Stimulated activated CD4-positive, alpha-beta T cell treated with anti-CD3 and anti-CD28 coated beads, Interleukin-1b, Interleukin-23, amount 100 ng/mL, for 1 hour (primary cell): ENCODE data around the gene SPINT2.
"Not testable (repeated sequence)": the region's sequence is repeated elsewhere in the genome, so short reads cannot be mapped to it uniquely, and the experiment has no call there.

ENCODE experiments used
- DNase-seq, 2 donors: peaks; one replicate each; pipeline ENCODE4 v3.0.0-alpha.2; 2020; ENCODE audit warnings: low read depth in 2 of 2

SPINT2 gene

DNA sequence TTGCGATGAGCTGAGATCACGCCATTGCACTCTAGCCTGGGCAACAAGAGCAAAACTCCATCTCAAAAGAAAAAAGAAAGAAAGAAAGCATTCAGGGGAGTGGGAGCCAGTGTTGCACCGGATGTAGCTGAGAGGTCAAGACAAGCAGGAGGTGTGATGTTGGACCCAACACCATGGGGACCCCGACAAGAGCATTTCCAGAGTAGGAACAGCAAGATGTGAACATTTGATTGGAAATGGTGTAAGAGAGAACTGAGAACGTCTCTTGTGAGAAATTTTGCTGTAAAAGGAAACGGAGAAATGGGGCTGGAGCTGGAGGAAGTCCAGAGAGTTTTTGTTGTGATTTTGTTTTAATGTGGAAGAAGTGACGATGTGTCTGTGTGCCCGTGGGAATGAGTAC, 24.6 kb upstream of the SPINT2 start:
- no peak for DNase-seq

DNA sequence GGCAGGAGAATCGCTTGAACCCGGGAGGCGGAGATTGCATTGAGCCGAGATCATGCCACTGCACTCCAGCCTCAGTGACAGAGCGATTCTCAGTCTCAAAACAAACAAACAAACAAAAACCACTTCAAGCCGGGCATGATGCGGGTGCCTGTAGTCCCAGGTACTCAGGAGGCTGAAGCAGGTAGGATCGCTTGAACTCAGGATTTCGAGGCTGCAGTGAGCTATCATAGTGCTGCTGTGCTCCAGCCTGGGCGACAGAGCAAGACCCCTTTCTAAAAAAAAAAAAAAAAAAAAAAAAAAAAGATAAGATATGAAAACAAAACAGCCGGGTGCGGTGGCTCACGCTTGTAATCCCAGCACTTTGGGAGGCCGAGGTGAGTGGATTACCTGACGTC, 21.1 kb upstream of the SPINT2 start:
- DNase-seq, result no peak

DNA sequence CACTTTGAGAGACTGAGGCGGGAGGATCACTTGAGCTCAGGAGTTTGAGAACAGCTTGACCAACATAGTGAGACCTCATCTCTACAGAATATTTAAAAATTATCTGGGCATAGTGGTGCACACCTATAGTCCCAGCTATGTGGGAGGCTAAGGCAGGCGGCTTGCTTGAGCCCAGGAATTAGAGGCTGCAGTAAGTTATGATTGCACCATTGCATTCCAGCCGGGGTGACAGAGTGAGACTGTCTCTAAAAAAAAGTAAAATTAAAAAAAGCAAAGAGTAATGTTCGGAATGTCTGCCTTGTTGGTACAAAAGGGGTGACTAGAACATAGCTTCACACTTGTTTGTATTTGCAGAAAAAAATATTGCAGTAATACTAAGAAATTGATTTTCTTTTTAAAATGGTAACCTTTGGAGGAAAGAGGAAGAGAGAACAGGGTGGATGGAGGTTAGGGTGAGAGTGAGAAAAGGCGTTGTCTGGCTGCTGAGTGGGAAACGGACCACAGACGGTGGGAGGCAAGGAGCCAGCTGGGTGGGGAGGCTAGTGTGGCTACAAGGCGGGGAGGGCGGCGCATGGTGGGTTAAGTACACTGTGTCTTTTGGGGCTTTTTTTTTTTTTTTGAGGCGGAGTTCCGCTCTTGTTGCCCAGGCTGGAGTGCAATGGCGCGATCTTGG, 18.4 kb upstream of the SPINT2 start:
- no peak for DNase-seq

DNA sequence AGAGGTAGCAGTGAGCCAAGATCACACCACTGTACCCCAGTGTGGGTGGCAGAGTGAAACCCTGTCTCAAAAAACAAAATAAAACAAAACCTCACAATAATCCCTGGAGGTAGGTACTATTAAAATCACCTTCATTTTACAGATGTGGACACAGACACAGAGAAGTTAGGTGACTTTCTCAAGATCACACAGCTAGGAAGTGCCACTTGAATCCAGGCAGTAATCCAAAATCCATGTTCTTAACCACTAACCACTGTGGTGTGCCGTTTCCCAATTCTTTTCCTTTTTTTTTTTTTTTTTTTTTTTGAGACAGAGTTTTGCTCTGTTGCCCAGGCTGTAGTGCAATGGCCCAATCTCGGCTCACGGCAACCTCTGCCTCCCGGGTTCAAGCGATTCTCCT, 17.2 kb upstream of the SPINT2 start:
- no peak for DNase-seq

DNA sequence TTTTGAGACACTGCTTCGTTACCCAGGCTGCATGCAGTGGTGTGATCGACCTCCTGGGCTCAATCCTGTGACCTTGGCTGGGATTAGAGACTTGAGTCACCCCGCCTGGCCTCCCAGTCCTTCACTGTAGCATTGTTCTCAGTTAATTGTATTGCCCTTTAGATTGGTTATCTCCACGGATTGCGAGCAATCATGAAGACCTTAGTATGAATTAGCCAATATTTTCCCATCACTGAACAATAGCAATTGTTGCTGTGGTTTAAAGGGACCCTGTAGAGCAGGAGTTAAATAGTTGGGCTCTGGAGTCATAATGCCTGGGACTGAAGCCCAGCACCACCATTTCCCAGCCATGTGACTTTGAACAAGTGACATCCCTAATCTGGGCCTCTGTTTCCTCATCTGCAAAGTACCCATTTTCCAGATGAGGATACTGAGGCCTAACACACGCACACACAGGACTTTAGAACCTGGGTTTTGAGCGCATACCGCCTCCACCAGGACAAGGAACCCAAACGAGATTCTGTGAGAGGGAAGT, 16.6 kb upstream of the SPINT2 start:
- no peak for DNase-seq

DNA sequence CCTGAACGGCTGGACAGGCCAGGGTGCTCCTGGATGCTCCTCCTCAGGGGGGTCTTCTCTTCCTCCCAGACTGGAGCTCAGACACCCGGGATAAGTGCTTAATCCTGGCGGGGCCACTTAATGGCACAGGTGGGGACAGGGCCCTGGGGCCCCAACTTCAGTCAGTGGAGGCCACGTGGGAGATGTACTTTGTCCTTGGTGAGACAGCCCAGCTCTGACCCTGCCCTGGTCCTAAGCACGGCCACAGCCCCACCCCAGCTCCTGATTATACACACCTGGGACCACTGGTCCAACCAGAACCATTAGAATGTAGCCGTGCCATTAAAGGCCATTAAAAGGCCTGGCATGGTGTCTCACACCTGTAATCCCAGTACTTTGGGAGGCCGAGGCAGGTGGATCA, 16.0 kb upstream of the SPINT2 start:
- no peak for DNase-seq

- DNase-seq, result no peak
These were observed 13.9 kb upstream of the SPINT2 start for GRCh38 chr19:38250428-38250820.

DNA sequence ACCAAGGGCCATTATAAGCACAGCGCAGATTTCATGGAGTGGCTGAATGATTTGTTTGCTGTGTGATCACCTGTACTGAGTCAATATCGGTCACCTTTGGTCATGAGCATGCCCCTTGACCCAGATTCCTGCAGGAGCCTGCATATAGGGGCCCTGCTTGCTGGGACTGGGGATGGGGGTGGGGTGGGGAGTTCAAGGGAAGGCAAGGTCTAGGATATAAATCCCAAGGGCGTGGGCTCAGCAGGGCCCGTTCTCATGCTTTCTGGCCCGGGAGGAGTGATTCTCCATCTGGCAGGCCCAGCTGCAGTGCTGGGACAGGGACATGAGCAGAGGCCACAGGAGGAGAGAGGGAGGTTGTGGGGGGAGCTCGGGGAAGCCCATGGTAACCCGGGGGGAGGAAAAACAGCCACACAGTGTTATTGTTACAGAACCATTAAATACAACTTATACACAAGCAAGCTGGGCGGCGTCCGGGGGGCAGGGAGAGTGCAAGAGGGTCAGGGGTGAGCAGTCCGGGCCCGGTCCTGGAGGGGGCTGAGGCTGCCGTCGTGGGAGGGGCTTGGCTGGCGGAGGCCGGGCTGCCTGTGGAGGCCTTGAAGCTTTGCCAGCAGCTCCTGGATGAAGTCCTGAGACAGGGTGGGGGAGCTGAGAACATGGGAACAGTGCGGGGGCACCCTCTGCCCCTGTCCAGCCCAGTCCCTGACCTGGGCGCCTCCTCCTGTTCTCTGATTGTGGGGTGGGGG, 13.4 kb upstream of the SPINT2 start:
- no peak for DNase-seq

DNA sequence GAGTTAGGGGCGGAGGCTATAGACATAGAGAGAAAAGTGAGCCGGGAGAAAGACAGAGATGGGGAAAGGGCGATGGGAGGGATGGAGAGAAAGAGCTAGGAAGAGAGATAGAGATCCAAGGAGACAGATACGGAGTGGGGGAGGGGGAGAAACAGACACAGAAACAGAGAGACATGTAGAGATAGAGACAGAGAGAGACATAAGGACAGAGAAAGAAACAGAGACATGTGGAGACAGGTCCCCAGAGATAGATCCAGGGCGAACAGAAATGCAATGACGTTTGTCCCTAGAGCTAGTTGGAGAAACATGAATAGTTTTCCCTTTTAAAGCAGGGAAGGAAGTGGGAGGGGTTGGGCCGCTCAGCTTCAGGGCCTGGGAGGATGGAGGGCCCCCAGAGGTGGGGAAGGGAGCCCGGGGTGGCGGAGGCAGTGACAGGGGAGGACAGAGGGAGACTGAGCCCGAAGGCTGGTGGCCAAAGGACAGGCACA, 12.8 kb upstream of the SPINT2 start:
- no peak for DNase-seq

GRCh38 chr19:38252385-38252784, 12.0 kb upstream of the SPINT2 start:
- DNase-seq, result no peak

GRCh38 chr19:38252941-38253691, 11.3 kb upstream of the SPINT2 start:
- no peak for DNase-seq

- no peak for DNase-seq
These were observed 10.6 kb upstream of the SPINT2 start for GRCh38 chr19:38253788-38254187.

DNA sequence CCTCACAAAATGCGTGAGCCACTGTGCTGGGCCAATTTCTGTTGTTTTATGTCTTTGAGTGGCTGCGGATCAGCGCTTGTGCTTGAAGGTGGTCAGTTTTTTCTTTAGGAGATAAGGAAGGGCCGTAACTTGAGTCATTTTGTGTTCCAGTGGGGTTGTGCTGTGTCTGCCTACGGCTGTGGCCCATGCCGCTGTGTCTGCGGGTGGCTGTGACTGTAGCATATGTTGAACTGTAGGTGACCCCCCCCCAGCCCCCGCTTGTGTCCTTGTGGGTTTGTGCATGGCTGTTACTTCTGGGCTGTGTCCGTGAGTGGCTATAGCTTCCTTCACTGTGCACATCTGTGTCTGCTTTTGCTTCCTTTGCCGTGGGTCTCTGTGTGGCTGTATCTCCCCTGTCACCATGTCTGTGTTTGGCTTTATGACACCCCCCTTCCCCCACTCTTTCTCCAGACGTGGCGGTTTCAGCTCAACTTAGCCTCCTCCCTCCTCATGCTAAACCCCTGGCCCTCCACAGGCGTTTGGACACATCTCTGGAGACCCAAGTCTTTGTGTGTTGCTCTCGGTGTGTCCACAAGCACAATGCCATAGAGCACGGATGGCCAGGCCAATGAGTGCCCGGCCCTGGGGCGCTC, 8.9 kb upstream of the SPINT2 start:
- no peak for DNase-seq

DNA sequence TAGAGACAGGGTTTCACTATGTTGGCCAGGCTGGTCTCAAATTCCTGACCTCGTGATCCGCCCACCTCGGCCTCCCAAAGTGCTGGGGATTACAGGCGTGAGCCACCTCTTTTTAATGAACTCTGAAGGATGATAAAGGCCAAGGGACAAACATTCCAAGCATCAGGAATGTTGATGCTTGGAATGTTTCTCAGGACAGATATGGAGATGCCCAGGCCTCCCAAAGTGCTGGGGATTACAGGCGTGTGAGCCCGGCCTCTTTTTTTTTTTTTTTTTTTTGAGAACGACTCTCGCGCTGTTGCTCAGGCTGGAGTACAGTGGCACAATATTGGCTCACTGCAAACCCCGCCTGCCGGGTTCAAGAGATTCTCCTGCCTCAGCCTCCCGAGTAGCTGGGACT, 2.4 kb upstream of the SPINT2 start:
- DNase-seq, result not testable (repeated sequence)

- DNase-seq, result no peak
These were observed 1.6 kb upstream of the SPINT2 start for GRCh38 chr19:38262585-38263268.

DNA sequence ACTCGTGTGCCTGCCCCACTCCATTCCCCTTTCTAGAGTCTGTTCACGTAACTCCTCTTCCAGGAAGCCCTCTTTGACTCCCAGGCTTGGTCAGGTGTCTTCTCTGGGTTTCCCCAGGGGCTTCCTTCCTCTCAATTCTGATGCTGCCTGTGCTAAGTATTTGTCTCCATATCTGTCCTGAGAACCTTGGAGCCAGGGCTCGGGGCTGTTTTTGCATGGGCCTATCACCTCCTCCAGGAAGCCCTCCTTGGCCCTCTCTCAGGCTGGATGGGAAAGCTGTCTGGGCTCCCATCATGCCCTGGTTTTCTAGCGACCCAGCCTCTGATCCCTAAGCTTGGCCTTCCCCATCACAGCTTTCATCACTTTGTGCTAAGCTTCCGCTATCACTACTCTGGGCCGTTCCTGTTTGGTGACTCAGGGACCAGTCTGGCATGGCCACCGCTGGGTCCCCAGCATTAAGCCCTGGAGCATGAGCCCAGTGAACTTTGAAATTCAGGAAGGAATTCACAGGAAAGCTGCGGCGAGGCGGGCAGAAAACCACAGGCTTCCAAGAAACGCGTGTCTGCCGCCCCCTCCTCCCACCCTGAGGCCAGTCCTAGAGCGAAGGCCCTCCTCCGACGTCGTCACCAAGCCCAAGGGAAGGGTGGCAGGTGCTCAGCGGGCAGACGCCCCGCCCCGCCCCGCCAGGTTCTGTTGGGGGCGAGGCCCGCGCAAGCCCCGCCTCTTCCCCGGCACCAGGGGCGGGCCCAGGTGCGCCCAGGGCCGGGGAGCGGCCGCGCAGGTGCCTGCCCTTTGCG, 486 bp upstream of the SPINT2 start:
- peak; percentile 51 to 54 for DNase-seq

- DNase-seq, result no peak
These were observed 964 bp downstream of the SPINT2 start for GRCh38 chr19:38265213-38265861.

GRCh38 chr19:38265921-38266429, 1.6 kb downstream of the SPINT2 start:
- no peak for DNase-seq

GRCh38 chr19:38266981-38267597, 2.7 kb downstream of the SPINT2 start:
- no peak for DNase-seq
